Testis (tissue), 3 donors: ENCODE measurements around the gene EXOC4. TPM values are rescaled to one million over a fixed set of nuclear protein-coding genes. Genes with fewer than 3 reads are reported as not detected.

Experiments used
- DNase-seq: peaks from one replicate; pipeline ENCODE4 v3.0.0-alpha.2; 2019
- H3K27ac ChIP-seq, 2 donors: fragments of 200-600 bp; sonication (generic); one replicate each; pipeline ENCODE4 v1.5.1; 2019
- H3K27me3 ChIP-seq: fragments of 200-600 bp; sonication (generic); one replicate; pipeline ENCODE4 v1.5.1; 2019
- H3K36me3 ChIP-seq: fragments of 200-600 bp; sonication (generic); one replicate; pipeline ENCODE4 v1.5.1; 2017; ENCODE audit warnings: low read depth; ENCODE audit errors: missing control alignments
- H3K4me1 ChIP-seq: fragments of 200-600 bp; sonication (generic); one replicate; pipeline ENCODE4 v1.5.1; 2019
- H3K4me3 ChIP-seq, 2 donors: fragments of 200-600 bp; sonication (generic); one replicate each; pipeline ENCODE4 v1.5.1; 2017 to 2019
- H3K9me3 ChIP-seq: fragments of 200-600 bp; sonication (generic); one replicate; pipeline ENCODE4 v1.5.1; 2017
- POLR2A ChIP-seq: fragments of 450-650 bp; IDR thresholded peaks from one replicate; pipeline ENCODE4 v1.6.1; 2017; ENCODE audit warnings: antibody characterized with exemption, mild to moderate bottlenecking, moderate library complexity
- WGBS, 2 donors: methylation state at CpG; one replicate each; pipeline ENCODE4 v1.1.5; 2018; 5-methylcytosine and 5-hydroxymethylcytosine counted together
- intact Hi-C: fragments of 100-400 bp; cut with DNase I; formaldehyde crosslinking; loops from one replicate; pipeline ENCODE4 v1.15.1; 2023; ENCODE audit warnings: low total_unique reads
- polyA plus RNA-seq: library from polyadenylated mRNA; stranded (reverse); fragments of 350-450 nt; fragmentation: Illumina TruSeq; extraction: RNeasy Lipid Tissue Mini Kit (QIAGEN cat#74804); gene quantifications from one replicate; pipeline ENCODE4 v1.2.3, GENCODE V29; 2014; ENCODE audit warnings: low read depth, low replicate concordance; ENCODE audit not compliant: insufficient read depth
- total RNA-seq, 2 donors: library from RNA; depleted of rRNA; stranded (reverse); fragments of >200 nt; gene quantifications; one replicate each; pipeline ENCODE4 v1.2.3, GENCODE V29; 2016
- TF ChIP-seq, protein P1 (sequence below), 3 experiments: fragments of 450-650 bp in 2 of 3; fragments of 200-600 bp in 1 of 3; sonication (generic) in 1 of 3; IDR thresholded peaks; one replicate each; pipeline ENCODE4 v1.5.1; 2016 to 2019; ENCODE audit warnings: antibody characterized with exemption in 3 of 3, mild to moderate bottlenecking in 2 of 3, moderate library complexity in 1 of 3

The EXOC4 gene
- total and polyA plus RNA-seq, 3 donors from 2014 or later: 47.4 to 169 (median 142) TPM

DNA sequence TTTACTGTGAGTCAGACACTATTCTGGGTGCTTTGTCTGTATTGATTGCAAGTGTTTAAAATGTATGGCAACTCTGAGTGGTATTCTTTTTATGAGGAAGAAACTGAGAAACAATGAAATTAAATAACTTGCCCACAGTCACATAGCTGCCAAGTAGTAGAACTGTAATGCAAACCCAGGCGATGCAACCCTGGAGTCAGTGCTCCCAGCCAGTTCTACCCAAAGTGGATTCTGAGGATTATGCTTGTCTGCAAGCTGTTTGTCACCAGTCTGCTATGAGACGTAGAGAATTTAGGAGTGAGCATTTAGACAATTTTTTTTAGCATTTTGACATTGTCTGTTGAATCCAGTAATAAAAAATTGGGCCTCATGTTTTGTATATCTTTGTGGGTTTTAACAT lies 568.3 kb downstream of the EXOC4 start:
- no peaks in the 10 kb centered on the region for H3K36me3 ChIP-seq
- DNase-seq: no peak
- H3K27me3 ChIP-seq: no peaks in the 10 kb centered on the region
- TF ChIP-seq, protein P1, sequence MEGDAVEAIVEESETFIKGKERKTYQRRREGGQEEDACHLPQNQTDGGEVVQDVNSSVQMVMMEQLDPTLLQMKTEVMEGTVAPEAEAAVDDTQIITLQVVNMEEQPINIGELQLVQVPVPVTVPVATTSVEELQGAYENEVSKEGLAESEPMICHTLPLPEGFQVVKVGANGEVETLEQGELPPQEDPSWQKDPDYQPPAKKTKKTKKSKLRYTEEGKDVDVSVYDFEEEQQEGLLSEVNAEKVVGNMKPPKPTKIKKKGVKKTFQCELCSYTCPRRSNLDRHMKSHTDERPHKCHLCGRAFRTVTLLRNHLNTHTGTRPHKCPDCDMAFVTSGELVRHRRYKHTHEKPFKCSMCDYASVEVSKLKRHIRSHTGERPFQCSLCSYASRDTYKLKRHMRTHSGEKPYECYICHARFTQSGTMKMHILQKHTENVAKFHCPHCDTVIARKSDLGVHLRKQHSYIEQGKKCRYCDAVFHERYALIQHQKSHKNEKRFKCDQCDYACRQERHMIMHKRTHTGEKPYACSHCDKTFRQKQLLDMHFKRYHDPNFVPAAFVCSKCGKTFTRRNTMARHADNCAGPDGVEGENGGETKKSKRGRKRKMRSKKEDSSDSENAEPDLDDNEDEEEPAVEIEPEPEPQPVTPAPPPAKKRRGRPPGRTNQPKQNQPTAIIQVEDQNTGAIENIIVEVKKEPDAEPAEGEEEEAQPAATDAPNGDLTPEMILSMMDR (IDR thresholded peaks at IDR 0.05): no peak
- TF ChIP-seq POLR2A: no peak
- H3K4me3 ChIP-seq: no peak overlapping the region
- no peaks in the 10 kb centered on the region for H3K9me3 ChIP-seq
- WGBS, 2 donors: 76 to 90% methylated on average over 2 of the region's 2 CpGs
- intact Hi-C loops: no loop called here
- H3K27ac ChIP-seq: no peak overlapping the region
- peaks cover 9% of the 10 kb centered on the region for H3K4me1 ChIP-seq

GRCh38 chr7:133822001-133822641 lies 569.2 kb downstream of the EXOC4 start:
- no peak for DNase-seq
- H3K4me1 ChIP-seq: peaks cover 9% of the 10 kb centered on the region
- H3K27ac ChIP-seq: peak overlapping the region in 1 of 2 donors; percentile 53
- 70 to 85% methylated on average over 3 of the region's 3 CpGs for WGBS, 2 donors
- H3K27me3 ChIP-seq: no peaks in the 10 kb centered on the region
- intact Hi-C loops: no loop called here
- TF ChIP-seq, protein P1 (IDR thresholded peaks at IDR 0.05): no peak
- no peak for TF ChIP-seq POLR2A
- H3K4me3 ChIP-seq: no peak overlapping the region
- no peaks in the 10 kb centered on the region for H3K36me3 ChIP-seq
- H3K9me3 ChIP-seq: no peaks in the 10 kb centered on the region

DNA sequence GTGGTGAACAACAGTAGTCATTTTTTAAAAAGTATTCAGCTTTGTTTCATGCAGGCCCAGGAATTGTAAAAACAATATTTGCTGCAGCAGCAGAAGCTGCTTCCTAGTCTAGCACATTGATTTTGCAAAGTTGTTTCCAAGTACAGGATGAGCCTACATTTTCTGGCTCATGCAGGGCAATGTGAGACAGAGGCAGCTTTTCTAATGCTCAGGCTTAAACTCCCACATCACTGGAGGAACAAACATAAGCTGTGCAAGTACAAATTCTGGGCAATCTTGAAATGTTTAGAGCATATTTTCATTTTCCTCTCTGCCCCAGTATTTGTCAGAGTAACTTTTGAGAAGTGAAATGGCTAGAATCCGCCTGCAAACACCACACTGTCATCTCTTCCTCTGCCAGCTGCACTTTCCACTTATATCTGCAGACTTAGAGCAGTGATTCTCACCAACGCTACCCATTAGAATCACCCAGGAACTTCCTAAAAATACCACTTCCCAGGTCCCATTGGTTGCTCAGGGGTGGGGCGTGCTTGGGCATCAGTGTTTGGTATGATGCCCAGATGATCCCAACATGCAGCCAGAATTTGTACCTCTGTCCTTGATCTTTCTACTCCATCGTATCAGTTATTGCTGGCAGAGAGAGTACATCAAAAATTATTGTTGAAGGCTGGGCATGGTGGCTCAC lies 570.1 kb downstream of the EXOC4 start:
- no peaks in the 10 kb centered on the region for H3K27me3 ChIP-seq

GRCh38 chr7:133824132-133824531 lies 571.3 kb downstream of the EXOC4 start:
- DNase-seq: no peak
- TF ChIP-seq, protein P1 (IDR thresholded peaks at IDR 0.05): no peak
- no peak for TF ChIP-seq POLR2A
- H3K9me3 ChIP-seq: no peaks in the 10 kb centered on the region
- no peaks in the 10 kb centered on the region for H3K36me3 ChIP-seq
- peaks cover 9% of the 10 kb centered on the region for H3K4me1 ChIP-seq
- no peaks in the 10 kb centered on the region for H3K27me3 ChIP-seq
- H3K27ac ChIP-seq: peak overlapping the region; percentile 0 to 18
- no peak overlapping the region for H3K4me3 ChIP-seq
- WGBS, 2 donors: 75 to 97% methylated on average over 6 of the region's 6 CpGs
- intact Hi-C loops: no loop called here

More for the DNA sequence above, 570.1 kb downstream of the EXOC4 start:
- no peaks in the 10 kb centered on the region for H3K36me3 ChIP-seq
- WGBS, 2 donors: 35 to 42% methylated on average over 4 of the region's 4 CpGs
- no peak overlapping the region for H3K4me3 ChIP-seq
- no peaks in the 10 kb centered on the region for H3K9me3 ChIP-seq
- H3K4me1 ChIP-seq: peaks cover 9% of the 10 kb centered on the region
- TF ChIP-seq, protein P1 (IDR thresholded peaks at IDR 0.05): no peak
- TF ChIP-seq POLR2A: no peak
- intact Hi-C loops: no loop called here
- H3K27ac ChIP-seq: peak overlapping the region in 1 of 2 donors; percentile 53
- DNase-seq: peak; percentile 42
